ENCODE data around the gene HSPB1. TPM values are rescaled to one million over a fixed set of nuclear protein-coding genes. Genes with fewer than 3 reads are reported as not detected.

Gene HSPB1
- total and polyA plus RNA-seq, 2 donors (not counting 1 experiment from before 2014, with no cell fraction given), result 34.0 to 343 TPM

DNA sequence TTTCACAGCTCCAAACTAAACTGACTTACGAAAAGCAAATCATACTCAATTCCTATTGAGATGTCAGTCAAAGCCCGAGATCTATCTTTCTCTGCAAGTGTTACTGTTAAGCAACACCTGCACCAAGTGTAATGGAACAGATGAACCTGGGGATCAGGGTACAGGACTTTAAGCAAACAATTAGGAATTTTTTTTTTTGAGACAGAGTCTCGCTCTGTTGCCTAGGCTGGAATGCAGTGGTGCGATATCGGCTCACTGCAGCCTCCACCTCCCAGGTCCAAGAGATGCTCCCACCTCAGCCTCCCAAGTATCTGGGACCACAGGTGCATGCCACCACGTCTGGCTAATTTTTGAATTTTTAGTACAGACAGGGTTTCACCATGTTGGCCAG is 41.5 kb downstream of the HSPB1 start:
- POLR2A ChIA-PET, result no interaction called here
- no peaks in the 10 kb centered on the region for H3K9me3 Mint-ChIP-seq (ENCODE audit: insufficient read depth)
- peaks cover 5 to 64% of the 10 kb centered on the region in 2 experiments for H3K36me3 ChIP-seq (replicated peaks in 1 of 2; ENCODE audit: control extremely low read depth in 1 of 2, control insufficient read depth in 1 of 2, extremely low read depth in 1 of 2, insufficient read depth in 2 of 2, low read length in 1 of 2)

DNA sequence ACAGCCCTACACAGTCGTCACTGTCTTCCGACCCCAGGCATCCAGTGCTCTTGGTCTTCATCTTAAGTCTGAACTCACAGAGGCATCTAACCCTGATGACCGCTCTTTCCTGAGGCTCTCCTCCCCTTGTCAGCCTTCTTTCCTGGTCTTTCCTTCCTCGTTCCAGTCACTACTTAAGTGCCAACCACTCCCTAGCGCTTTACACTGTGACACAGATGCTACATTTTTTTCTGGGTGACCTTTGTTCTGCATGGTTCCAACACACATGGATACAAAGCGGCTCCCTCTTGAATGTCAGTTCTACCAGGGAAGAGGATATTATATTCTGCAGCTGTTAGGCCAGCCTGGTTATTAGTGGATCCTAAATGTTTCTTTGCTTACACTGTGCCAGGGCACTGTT is 43.6 kb downstream of the HSPB1 start:
- H3K4me2 ChIP-seq (replicated peaks; ENCODE audit: low read depth, low read length, poor library complexity, severe bottlenecking), result no peak overlapping the region
- no peak overlapping the region for H3K4me3 ChIP-seq (ENCODE audit: control extremely low read depth in 1 of 5, extremely low read depth in 1 of 5, insufficient read depth in 1 of 5, low read depth in 2 of 5, low read length in 4 of 5)
- DNase-seq, result no peak
- POLR2A ChIA-PET, result no interaction called here
- H3K79me2 ChIP-seq (ENCODE audit: control insufficient read depth, insufficient read depth, low read length), result peaks cover 99% of the 10 kb centered on the region
- Mint-ChIP-seq H3K27me3 (no peaks in the 10 kb centered on the region), H3K27ac (no peak overlapping the region), H3K4me1 (peaks cover 24% of the 10 kb centered on the region), H3K4me3 (no peak overlapping the region), H3K9me3 (ENCODE audit: insufficient read depth) (no peaks in the 10 kb centered on the region)
- no peaks in the 10 kb centered on the region for H3K4me1 ChIP-seq (ENCODE audit: control insufficient read depth in 2 of 2, insufficient read depth in 2 of 2, low read length in 2 of 2)
- no peak for ATAC-seq (ENCODE audit: low read depth)
- intact Hi-C loops (cut with micrococcal nuclease), result no loop called here
- H3K27ac ChIP-seq (ENCODE audit: low read length in 2 of 2), result no peak overlapping the region
- H3K9ac ChIP-seq (ENCODE audit: low read length), result no peak overlapping the region
- CTCF ChIA-PET, result no interaction called here
- H2AFZ ChIP-seq (ENCODE audit: insufficient read depth, low read depth, low read length, poor library complexity, severe bottlenecking), result no peak overlapping the region
- TF ChIP-seq, protein P1, sequence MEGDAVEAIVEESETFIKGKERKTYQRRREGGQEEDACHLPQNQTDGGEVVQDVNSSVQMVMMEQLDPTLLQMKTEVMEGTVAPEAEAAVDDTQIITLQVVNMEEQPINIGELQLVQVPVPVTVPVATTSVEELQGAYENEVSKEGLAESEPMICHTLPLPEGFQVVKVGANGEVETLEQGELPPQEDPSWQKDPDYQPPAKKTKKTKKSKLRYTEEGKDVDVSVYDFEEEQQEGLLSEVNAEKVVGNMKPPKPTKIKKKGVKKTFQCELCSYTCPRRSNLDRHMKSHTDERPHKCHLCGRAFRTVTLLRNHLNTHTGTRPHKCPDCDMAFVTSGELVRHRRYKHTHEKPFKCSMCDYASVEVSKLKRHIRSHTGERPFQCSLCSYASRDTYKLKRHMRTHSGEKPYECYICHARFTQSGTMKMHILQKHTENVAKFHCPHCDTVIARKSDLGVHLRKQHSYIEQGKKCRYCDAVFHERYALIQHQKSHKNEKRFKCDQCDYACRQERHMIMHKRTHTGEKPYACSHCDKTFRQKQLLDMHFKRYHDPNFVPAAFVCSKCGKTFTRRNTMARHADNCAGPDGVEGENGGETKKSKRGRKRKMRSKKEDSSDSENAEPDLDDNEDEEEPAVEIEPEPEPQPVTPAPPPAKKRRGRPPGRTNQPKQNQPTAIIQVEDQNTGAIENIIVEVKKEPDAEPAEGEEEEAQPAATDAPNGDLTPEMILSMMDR (IDR thresholded peaks at IDR 0.05), result no peak
- no peak for TF ChIP-seq EZH2 (IDR thresholded peaks at IDR 0.05; ENCODE audit: borderline replicate concordance, insufficient read depth, low read depth, low read length, poor library complexity, severe bottlenecking)
- no peaks in the 10 kb centered on the region for H3K9me3 ChIP-seq (ENCODE audit: control extremely low read depth in 1 of 3, control insufficient read depth in 2 of 3, insufficient read depth in 1 of 3, low read length in 2 of 3)
- WGBS (ENCODE audit: insufficient coverage), result 94% methylated on average over 4 of the region's 6 CpGs
- peaks cover 6 to 76% of the 10 kb centered on the region in 2 experiments for H3K36me3 ChIP-seq (replicated peaks in 1 of 2; ENCODE audit: control extremely low read depth in 1 of 2, control insufficient read depth in 1 of 2, extremely low read depth in 1 of 2, insufficient read depth in 2 of 2, low read length in 1 of 2)
- peaks cover 95% of the 10 kb centered on the region for H4K20me1 ChIP-seq (ENCODE audit: control insufficient read depth, insufficient read depth, low read length, poor library complexity, severe bottlenecking)
- H3K27me3 ChIP-seq (replicated peaks in 1 of 4; ENCODE audit: control extremely low read depth in 1 of 4, control insufficient read depth in 3 of 4, insufficient read depth in 4 of 4, low read length in 3 of 4), result no peaks in the 10 kb centered on the region

More for the DNA sequence above, 41.5 kb downstream of the HSPB1 start:
- H3K27ac Mint-ChIP-seq, result no peak overlapping the region
- no peaks in the 10 kb centered on the region for H3K4me1 ChIP-seq (ENCODE audit: control insufficient read depth in 2 of 2, insufficient read depth in 2 of 2, low read length in 2 of 2)
- H3K27me3 Mint-ChIP-seq, result no peaks in the 10 kb centered on the region
- TF ChIP-seq, protein P1 (IDR thresholded peaks at IDR 0.05), result no peak
- no peak for TF ChIP-seq EZH2 (IDR thresholded peaks at IDR 0.05; ENCODE audit: borderline replicate concordance, insufficient read depth, low read depth, low read length, poor library complexity, severe bottlenecking)
- CTCF ChIA-PET, result no interaction called here
- H3K4me2 ChIP-seq (replicated peaks; ENCODE audit: low read depth, low read length, poor library complexity, severe bottlenecking), result no peak overlapping the region
- H3K9ac ChIP-seq (ENCODE audit: low read length), result no peak overlapping the region
- H3K27ac ChIP-seq (ENCODE audit: low read length in 2 of 2), result no peak overlapping the region
- H4K20me1 ChIP-seq (ENCODE audit: control insufficient read depth, insufficient read depth, low read length, poor library complexity, severe bottlenecking), result peaks cover 98% of the 10 kb centered on the region
- H3K4me3 ChIP-seq (ENCODE audit: control extremely low read depth in 1 of 5, extremely low read depth in 1 of 5, insufficient read depth in 1 of 5, low read depth in 2 of 5, low read length in 4 of 5), result no peak overlapping the region
- H3K4me1 Mint-ChIP-seq, result peaks cover 30% of the 10 kb centered on the region
- no peak overlapping the region for H2AFZ ChIP-seq (ENCODE audit: insufficient read depth, low read depth, low read length, poor library complexity, severe bottlenecking)
- ATAC-seq (ENCODE audit: low read depth) (no peak), DNase-seq (no peak)
- H3K9me3 ChIP-seq (ENCODE audit: control extremely low read depth in 1 of 3, control insufficient read depth in 2 of 3, insufficient read depth in 1 of 3, low read length in 2 of 3), result no peaks in the 10 kb centered on the region
- H3K27me3 ChIP-seq (replicated peaks in 1 of 4; ENCODE audit: control extremely low read depth in 1 of 4, control insufficient read depth in 3 of 4, insufficient read depth in 4 of 4, low read length in 3 of 4), result no peaks in the 10 kb centered on the region
- intact Hi-C loops (cut with micrococcal nuclease), result no loop called here
- WGBS (ENCODE audit: insufficient coverage), result 83% methylated on average over 3 of the region's 6 CpGs
- no peak overlapping the region for H3K4me3 Mint-ChIP-seq
- peaks cover 99% of the 10 kb centered on the region for H3K79me2 ChIP-seq (ENCODE audit: control insufficient read depth, insufficient read depth, low read length)
